Suprapubic skin (tissue), 4 donors: ENCODE data around the gene TMEM63B. TPM values are rescaled to one million over a fixed set of nuclear protein-coding genes. Genes with fewer than 3 reads are reported as not detected.
"Not testable (repeated sequence)": the region's sequence is repeated elsewhere in the genome, so short reads cannot be mapped to it uniquely, and the experiment has no call there.

Source experiments
- DNase-seq, 2 donors: peaks; one replicate each; pipeline ENCODE4 v3.0.0-alpha.2; 2019; ENCODE audit warnings: low spot score in 2 of 2
- H3K27ac ChIP-seq: fragments of 200-600 bp; sonication (generic); one replicate; pipeline ENCODE4 v1.5.1; 2019
- H3K27me3 ChIP-seq: fragments of 200-600 bp; sonication (generic); one replicate; pipeline ENCODE4 v1.5.1; 2019
- H3K36me3 ChIP-seq: fragments of 200-600 bp; sonication (generic); one replicate; pipeline ENCODE4 v1.5.1; 2019
- H3K4me1 ChIP-seq: fragments of 200-600 bp; sonication (generic); one replicate; pipeline ENCODE4 v1.5.1; 2019
- H3K4me3 ChIP-seq: fragments of 200-600 bp; sonication (generic); one replicate; pipeline ENCODE4 v1.5.1; 2019; ENCODE audit warnings: mild to moderate bottlenecking
- H3K9me3 ChIP-seq: fragments of 200-600 bp; sonication (generic); one replicate; pipeline ENCODE4 v1.5.1; 2019
- EP300 ChIP-seq: sonication (generic); formaldehyde crosslinking; IDR thresholded peaks from one replicate; pipeline ENCODE4 v1.6.1; 2017; ENCODE audit warnings: antibody characterized with exemption
- POLR2A ChIP-seq, 2 donors: fragments of 450-650 bp; IDR thresholded peaks; one replicate each; pipeline ENCODE4 v1.6.1; 2017; ENCODE audit warnings: antibody characterized with exemption in 2 of 2, mild to moderate bottlenecking in 2 of 2, moderate library complexity in 2 of 2
- POLR2AphosphoS5 ChIP-seq, 3 donors: sonication (generic); formaldehyde crosslinking; IDR thresholded peaks; one replicate each; pipeline ENCODE4 v1.6.1; 2017; ENCODE audit warnings: antibody characterized with exemption in 3 of 3
- WGBS: methylation state at CpG from one replicate; pipeline ENCODE4 v1.1.5; 2018; 5-methylcytosine and 5-hydroxymethylcytosine counted together
- total RNA-seq, 4 donors: library from RNA; depleted of rRNA; stranded (reverse); fragments of >200 nt; gene quantifications; one replicate each; pipeline ENCODE4 v1.1.0, GENCODE V29; 2016
- TF ChIP-seq, protein P1 (sequence below), 2 donors: fragments of 200-600 bp in 1 of 2; fragments of 450-650 bp in 1 of 2; sonication (generic) in 1 of 2; IDR thresholded peaks; one replicate each; pipeline ENCODE4 v1.5.1; 2016 to 2019; ENCODE audit warnings: antibody characterized with exemption in 2 of 2, mild to moderate bottlenecking in 1 of 2, moderate library complexity in 1 of 2

TMEM63B gene
- total RNA-seq, 4 donors from 2014 or later, result 71.5 to 89.0 (median 84.5) TPM

DNA sequence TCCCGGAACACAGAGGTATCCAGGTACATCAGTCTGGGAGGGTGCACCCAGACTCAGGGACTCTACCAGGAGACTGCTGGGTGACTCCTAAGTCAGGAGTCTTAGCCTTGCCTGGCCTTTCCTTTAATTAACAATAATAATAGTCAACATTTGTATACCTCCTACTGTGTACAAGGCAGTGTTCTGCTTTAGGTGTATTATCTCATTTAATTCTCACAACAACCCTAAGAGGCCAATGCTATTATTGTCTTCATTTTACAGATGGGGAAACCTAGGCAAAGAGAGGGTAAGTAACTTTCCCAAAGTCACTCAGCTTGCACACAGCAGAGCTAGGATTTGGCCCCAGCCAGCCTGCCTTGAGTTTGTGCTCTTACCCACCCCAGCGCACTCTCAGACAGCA lies 39.7 kb upstream of the TMEM63B start:
- H3K27ac ChIP-seq, result no peak overlapping the region
- H3K4me1 ChIP-seq, result peaks cover 4% of the 10 kb centered on the region
- no peaks in the 10 kb centered on the region for H3K27me3 ChIP-seq
- DNase-seq, result no peak
- TF ChIP-seq, protein P1, sequence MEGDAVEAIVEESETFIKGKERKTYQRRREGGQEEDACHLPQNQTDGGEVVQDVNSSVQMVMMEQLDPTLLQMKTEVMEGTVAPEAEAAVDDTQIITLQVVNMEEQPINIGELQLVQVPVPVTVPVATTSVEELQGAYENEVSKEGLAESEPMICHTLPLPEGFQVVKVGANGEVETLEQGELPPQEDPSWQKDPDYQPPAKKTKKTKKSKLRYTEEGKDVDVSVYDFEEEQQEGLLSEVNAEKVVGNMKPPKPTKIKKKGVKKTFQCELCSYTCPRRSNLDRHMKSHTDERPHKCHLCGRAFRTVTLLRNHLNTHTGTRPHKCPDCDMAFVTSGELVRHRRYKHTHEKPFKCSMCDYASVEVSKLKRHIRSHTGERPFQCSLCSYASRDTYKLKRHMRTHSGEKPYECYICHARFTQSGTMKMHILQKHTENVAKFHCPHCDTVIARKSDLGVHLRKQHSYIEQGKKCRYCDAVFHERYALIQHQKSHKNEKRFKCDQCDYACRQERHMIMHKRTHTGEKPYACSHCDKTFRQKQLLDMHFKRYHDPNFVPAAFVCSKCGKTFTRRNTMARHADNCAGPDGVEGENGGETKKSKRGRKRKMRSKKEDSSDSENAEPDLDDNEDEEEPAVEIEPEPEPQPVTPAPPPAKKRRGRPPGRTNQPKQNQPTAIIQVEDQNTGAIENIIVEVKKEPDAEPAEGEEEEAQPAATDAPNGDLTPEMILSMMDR (IDR thresholded peaks at IDR 0.05), result no peak
- TF ChIP-seq POLR2AphosphoS5 (IDR thresholded peaks at IDR 0.05) (no peak), EP300 (no peak), POLR2A (IDR thresholded peaks at IDR 0.05) (no peak)
- 83% methylated on average over 2 of the region's 2 CpGs for WGBS
- H3K9me3 ChIP-seq, result no peaks in the 10 kb centered on the region
- no peaks in the 10 kb centered on the region for H3K36me3 ChIP-seq
- H3K4me3 ChIP-seq, result no peak overlapping the region

DNA sequence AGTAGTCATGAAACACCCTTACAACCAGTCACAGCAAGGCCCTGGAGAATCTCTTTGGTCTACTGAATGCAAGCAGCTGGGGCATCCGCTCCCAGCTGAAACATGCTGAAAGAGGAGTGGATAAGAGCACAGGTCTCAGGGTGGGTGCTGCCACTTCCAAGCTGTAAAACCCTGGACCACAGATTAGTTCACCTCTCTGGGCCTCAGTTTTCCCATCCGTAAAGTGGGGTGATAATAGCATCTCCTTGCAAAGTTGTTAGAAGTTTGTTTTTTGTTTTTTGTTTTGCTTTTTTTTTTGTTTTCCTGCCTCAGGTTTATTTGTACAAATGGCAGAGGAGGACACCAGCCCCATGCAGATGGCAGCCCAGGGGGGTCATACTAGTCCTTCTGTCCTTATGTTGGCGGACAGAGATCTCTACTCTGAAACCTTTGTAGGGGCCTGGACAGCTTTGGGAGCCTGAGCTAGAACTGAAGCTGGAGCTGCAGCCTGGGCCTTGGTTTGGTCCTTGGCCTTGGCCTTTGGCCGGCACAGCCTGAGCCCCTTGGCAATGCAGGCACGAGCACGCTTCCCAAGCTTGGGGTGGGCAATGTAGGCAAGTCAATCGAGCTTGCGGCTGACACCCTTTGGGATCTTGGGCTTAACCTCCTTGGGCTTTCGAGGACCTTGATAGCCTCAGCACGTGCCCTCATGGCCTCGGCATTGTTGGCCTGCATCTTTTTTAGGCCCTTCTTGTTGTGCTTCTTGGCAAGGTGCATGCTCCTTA lies 38.3 kb upstream of the TMEM63B start:
- DNase-seq, result no peak
- Histone ChIP-seq H3K36me3 (peaks cover 2% of the 10 kb centered on the region), H3K27ac (no peak overlapping the region), H3K9me3 (no peaks in the 10 kb centered on the region), H3K27me3 (no peaks in the 10 kb centered on the region), H3K4me3 (no peak overlapping the region), H3K4me1 (peaks cover 4% of the 10 kb centered on the region)
- TF ChIP-seq POLR2AphosphoS5 (IDR thresholded peaks at IDR 0.05) (no peak), POLR2A (IDR thresholded peaks at IDR 0.05) (no peak), EP300 (no peak)
- TF ChIP-seq, protein P1 (IDR thresholded peaks at IDR 0.05), result no peak
- WGBS, result 96% methylated on average over 11 of the region's 11 CpGs

DNA sequence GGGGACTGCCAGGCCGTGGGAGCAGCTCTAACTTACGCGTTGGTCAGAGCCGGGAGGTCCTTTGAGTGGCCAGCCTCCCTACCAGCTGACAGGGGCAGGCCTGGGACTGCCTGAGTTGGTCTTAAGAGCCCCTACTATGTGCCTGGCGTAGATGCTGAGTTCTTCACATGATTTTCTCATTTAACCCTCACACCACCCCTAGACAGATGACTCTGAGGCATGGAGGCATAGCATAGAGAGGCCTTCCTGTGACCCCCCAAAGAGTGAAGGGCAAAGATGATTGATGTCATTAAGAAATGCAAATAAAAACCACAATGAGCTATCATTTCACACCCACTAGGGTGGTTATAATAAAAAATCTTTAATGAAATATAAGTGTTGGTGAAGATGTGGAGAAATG lies 36.9 kb upstream of the TMEM63B start:
- H3K9me3 ChIP-seq, result no peaks in the 10 kb centered on the region
- WGBS, result 87% methylated on average over 5 of the region's 5 CpGs
- DNase-seq, result no peak
- H3K27me3 ChIP-seq, result no peaks in the 10 kb centered on the region
- H3K4me3 ChIP-seq, result no peak overlapping the region
- H3K4me1 ChIP-seq, result peaks cover 4% of the 10 kb centered on the region
- no peak for TF ChIP-seq POLR2A (IDR thresholded peaks at IDR 0.05)
- TF ChIP-seq, protein P1 (IDR thresholded peaks at IDR 0.05), result no peak
- no peak for TF ChIP-seq EP300
- TF ChIP-seq POLR2AphosphoS5 (IDR thresholded peaks at IDR 0.05), result no peak
- peaks cover 7% of the 10 kb centered on the region for H3K36me3 ChIP-seq
- no peak overlapping the region for H3K27ac ChIP-seq

DNA sequence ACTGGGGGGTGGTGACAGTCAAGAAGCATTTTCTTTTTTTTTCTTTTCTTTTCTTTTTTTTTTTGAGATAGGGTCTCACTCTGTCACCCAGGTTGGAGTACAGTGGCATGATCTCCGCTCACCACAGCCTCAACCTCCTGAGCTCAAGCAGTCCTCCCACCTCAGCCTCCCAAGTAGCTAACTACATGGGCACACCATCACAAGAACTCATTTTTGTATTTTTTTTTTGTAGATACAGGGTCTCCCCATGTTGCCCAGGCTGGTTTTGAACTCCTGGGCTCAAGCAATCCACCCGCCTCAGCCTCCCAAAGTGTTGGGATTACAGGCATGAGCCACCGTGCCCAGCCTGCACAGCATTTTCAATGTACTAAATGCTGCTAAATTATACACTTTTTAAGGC lies 36.0 kb upstream of the TMEM63B start:
- not testable (repeated sequence) for H3K4me3 ChIP-seq, H3K4me1 ChIP-seq, H3K27ac ChIP-seq, H3K27me3 ChIP-seq, H3K9me3 ChIP-seq, H3K36me3 ChIP-seq, DNase-seq
- 94% methylated on average over 3 of the region's 3 CpGs for WGBS

DNA sequence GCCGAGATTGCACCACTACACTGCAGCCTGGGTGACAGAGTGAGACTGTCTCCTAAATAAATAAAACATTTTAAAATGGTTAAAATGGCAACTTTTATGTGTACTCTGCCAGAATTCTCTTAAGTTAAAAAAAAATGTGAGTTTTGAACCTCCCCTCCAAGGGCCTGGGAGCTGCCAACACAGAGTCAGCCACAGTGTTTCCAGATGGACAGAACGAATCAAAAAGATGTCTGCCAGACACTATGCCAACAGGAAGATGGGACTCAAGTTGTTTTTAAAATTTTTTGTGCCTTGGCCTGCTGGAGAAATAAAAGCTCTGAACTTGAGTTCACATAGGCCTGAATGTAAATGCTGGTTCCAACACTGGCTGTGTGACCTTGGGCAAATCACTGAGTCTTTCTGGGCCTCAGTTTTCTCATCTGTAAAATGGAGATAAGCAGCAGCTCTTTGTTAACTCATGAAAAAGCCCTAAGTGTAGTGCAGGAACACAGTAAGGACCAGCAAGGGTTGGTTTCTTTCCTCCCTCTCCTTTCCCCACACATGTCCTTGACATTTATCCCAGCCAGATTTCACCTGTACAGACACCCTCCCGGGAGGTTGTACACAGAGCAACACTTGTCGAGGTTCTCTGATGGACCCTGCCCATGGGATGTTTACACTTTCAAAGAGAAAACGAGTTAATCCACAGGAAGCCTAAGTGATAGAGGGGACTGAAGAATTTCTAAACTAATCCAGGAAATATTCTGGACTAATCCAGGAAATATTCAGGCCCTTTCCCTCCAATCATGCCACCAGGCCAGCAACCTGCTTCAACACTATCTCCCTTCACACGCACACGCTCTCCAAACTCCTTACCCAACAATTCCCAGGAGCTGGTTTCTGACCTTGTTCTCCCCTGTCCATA lies 35.1 kb upstream of the TMEM63B start:
- no peak for TF ChIP-seq POLR2AphosphoS5 (IDR thresholded peaks at IDR 0.05)
- peaks cover 7% of the 10 kb centered on the region for H3K36me3 ChIP-seq
- H3K4me3 ChIP-seq, result no peak overlapping the region
- no peaks in the 10 kb centered on the region for H3K9me3 ChIP-seq
- H3K27me3 ChIP-seq, result no peaks in the 10 kb centered on the region
- H3K27ac ChIP-seq, result no peak overlapping the region
- DNase-seq, result no peak
- WGBS, result 72% methylated on average over 7 of the region's 7 CpGs
- H3K4me1 ChIP-seq, result peaks cover 4% of the 10 kb centered on the region

DNA sequence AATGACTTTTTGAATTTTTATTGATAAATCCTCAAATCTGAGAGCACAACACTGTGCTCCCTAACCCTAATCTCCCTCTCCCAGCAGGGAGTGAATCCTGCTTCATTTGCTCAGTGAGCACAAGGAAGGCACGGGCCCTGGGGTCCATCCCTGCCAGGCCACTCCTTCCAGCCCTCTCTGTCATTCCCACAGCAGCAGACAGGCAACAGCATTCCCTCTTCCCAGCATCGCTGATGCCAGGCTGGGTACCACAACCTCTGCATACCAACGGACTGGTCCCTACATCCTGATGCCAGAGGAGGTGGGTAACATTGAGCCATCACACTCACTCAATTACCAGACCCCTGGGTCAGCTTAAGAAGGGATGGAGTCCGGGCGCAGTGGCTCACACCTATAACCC lies 34.3 kb upstream of the TMEM63B start:
- Histone ChIP-seq H3K27me3 (no peaks in the 10 kb centered on the region), H3K9me3 (no peaks in the 10 kb centered on the region), H3K36me3 (peaks cover 7% of the 10 kb centered on the region), H3K27ac (no peak overlapping the region), H3K4me1 (peaks cover 4% of the 10 kb centered on the region), H3K4me3 (no peak overlapping the region)
- TF ChIP-seq POLR2A (IDR thresholded peaks at IDR 0.05) (no peak), EP300 (no peak), POLR2AphosphoS5 (IDR thresholded peaks at IDR 0.05) (no peak)
- TF ChIP-seq, protein P1 (IDR thresholded peaks at IDR 0.05), result no peak
- 72% methylated on average over 5 of the region's 5 CpGs for WGBS
- DNase-seq, result no peak
